GM23338 (cell line): ENCODE data around the gene NGEF. TPM values are rescaled to one million over a fixed set of nuclear protein-coding genes. Genes with fewer than 3 reads are reported as not detected.

Experiments used
- ATAC-seq: fragments of 200-7000 bp; cut with Tn5 transposase; 3 replicates; pipeline ENCODE4 v1.9.1; 2020
- DNase-seq: peaks from one replicate; pipeline ENCODE4 v3.0.0-alpha.2; 2015; ENCODE audit warnings: low spot score
- H2AFZ ChIP-seq: fragments of 200-600 bp; sonication (generic); 2 replicates; pipeline ENCODE4 v1.8.0; 2016; ENCODE audit warnings: antibody characterized with exemption, mild to moderate bottlenecking, moderate library complexity
- H3F3A ChIP-seq: fragments of 200-600 bp; sonication (generic); replicated peaks from 2 replicates; pipeline ENCODE4 v1.8.0; 2017; ENCODE audit warnings: antibody characterized with exemption, mixed run types, low read depth
- H3K27ac ChIP-seq: fragments of 200-600 bp; sonication (generic); 2 replicates; pipeline ENCODE4 v1.6.1; 2016; ENCODE audit warnings: low read depth
- H3K27me3 ChIP-seq: fragments of 200-600 bp; sonication (generic); 2 replicates; pipeline ENCODE4 v1.8.0; 2016; ENCODE audit warnings: mild to moderate bottlenecking, mixed run types, moderate library complexity; ENCODE audit not compliant: insufficient read depth
- H3K36me3 ChIP-seq: fragments of 200-600 bp; sonication (generic); 2 replicates; pipeline ENCODE4 v1.8.0; 2016; ENCODE audit warnings: mild to moderate bottlenecking; ENCODE audit not compliant: insufficient read depth
- H3K4me1 ChIP-seq: fragments of 200-600 bp; sonication (generic); 2 replicates; pipeline ENCODE4 v1.8.0; 2016; ENCODE audit warnings: mild to moderate bottlenecking, moderate library complexity; ENCODE audit not compliant: insufficient read depth
- H3K4me2 ChIP-seq: fragments of 200-600 bp; sonication (generic); 2 replicates; pipeline ENCODE4 v1.7.1; 2017; ENCODE audit warnings: mixed run types
- H3K4me3 ChIP-seq: fragments of 200-600 bp; sonication (generic); 2 replicates; pipeline ENCODE4 v1.6.1; 2016; ENCODE audit warnings: mixed run types
- H3K79me2 ChIP-seq: fragments of 200-600 bp; sonication (generic); replicated peaks from 2 replicates; pipeline ENCODE4 v1.8.0; 2017; ENCODE audit warnings: mild to moderate bottlenecking; ENCODE audit not compliant: insufficient read depth
- H3K9me2 ChIP-seq: fragments of 200-600 bp; sonication (generic); 2 replicates; pipeline ENCODE4 v1.8.0; 2017; ENCODE audit not compliant: insufficient read depth
- H4K20me1 ChIP-seq: fragments of 200-600 bp; sonication (generic); replicated peaks from 2 replicates; pipeline ENCODE4 v1.8.0; 2017; ENCODE audit warnings: mild to moderate bottlenecking; ENCODE audit not compliant: insufficient read depth
- H3K27ac Mint-ChIP-seq: 2 replicates; pipeline ENCODE4 v1.8.0; 2020; ENCODE audit warnings: inconsistent platforms, mild to moderate bottlenecking, moderate library complexity, mixed read lengths
- H3K27me3 Mint-ChIP-seq: 3 replicates; pipeline ENCODE4 v1.8.0; 2022; ENCODE audit warnings: low read depth, mild to moderate bottlenecking, moderate library complexity, mixed read lengths, inconsistent platforms; ENCODE audit not compliant: insufficient read depth, poor library complexity
- H3K36me3 Mint-ChIP-seq: 3 replicates; pipeline ENCODE4 v1.8.0; 2021; ENCODE audit warnings: low read depth, mild to moderate bottlenecking, inconsistent platforms, moderate library complexity, mixed read lengths
- H3K4me1 Mint-ChIP-seq: 3 replicates; pipeline ENCODE4 v1.8.0; 2020; ENCODE audit warnings: mild to moderate bottlenecking, inconsistent platforms, mixed read lengths
- H3K4me3 Mint-ChIP-seq: 3 replicates; pipeline ENCODE4 v1.8.0; 2021; ENCODE audit warnings: moderate library complexity, mild to moderate bottlenecking, inconsistent platforms, mixed read lengths
- H3K9me3 Mint-ChIP-seq: 3 replicates; pipeline ENCODE4 v1.8.0; 2020; ENCODE audit warnings: moderate library complexity, mild to moderate bottlenecking, inconsistent platforms, mixed read lengths
- CREB1 ChIP-seq: fragments of 250-450 bp; sonication (Bioruptor Pico); IDR thresholded peaks from 2 replicates; pipeline ENCODE4 v1.5.0; 2020; ENCODE audit warnings: low read depth, mild to moderate bottlenecking, moderate library complexity
- EZH2phosphoT487 ChIP-seq: fragments of 200-600 bp; sonication (generic); IDR thresholded peaks from one replicate; pipeline ENCODE4 v1.8.1; 2018; ENCODE audit warnings: antibody characterized with exemption; ENCODE audit not compliant: unreplicated experiment
- JUNB ChIP-seq: IDR thresholded peaks from one replicate; pipeline ENCODE4 v1.6.1; 2016; ENCODE audit warnings: antibody characterized with exemption; ENCODE audit not compliant: unreplicated experiment
- NANOG ChIP-seq: IDR thresholded peaks from 2 replicates; pipeline ENCODE4 v1.6.1; 2016; ENCODE audit warnings: antibody characterized with exemption, borderline replicate concordance
- STAT1 ChIP-seq: IDR thresholded peaks from one replicate; pipeline ENCODE4 v1.6.1; 2016; ENCODE audit warnings: antibody characterized with exemption; ENCODE audit not compliant: unreplicated experiment
- ZNF331 ChIP-seq: fragments of 250-450 bp; sonication (Bioruptor Pico); IDR thresholded peaks from 2 replicates; pipeline ENCODE4 v1.5.0; 2020; ENCODE audit warnings: low read depth, mild to moderate bottlenecking, moderate library complexity
- polyA plus RNA-seq: library from polyadenylated mRNA; unstranded; fragments of >200 nt; fragmentation: Nextera tagmentation; extraction: Ambion mirVana; gene quantifications from 2 replicates; pipeline ENCODE4 v1.2.1, GENCODE V29; 2016
- total RNA-seq: library from RNA; depleted of rRNA; stranded (reverse); fragments of >200 nt; shearing (Covaris generic); gene quantifications from 2 replicates; pipeline ENCODE4 v1.2.3, GENCODE V29; 2014
- TF ChIP-seq, protein P1 (sequence below): IDR thresholded peaks from 2 replicates; pipeline ENCODE4 v1.6.1; 2016; ENCODE audit warnings: antibody characterized with exemption
- TF ChIP-seq, protein P2 (sequence below): fragments of 250-450 bp; sonication (Bioruptor Pico); IDR thresholded peaks from 2 replicates; pipeline ENCODE4 v1.5.0; 2020; ENCODE audit warnings: mild to moderate bottlenecking, moderate library complexity
- TF ChIP-seq, protein P3 (sequence below): IDR thresholded peaks from one replicate; pipeline ENCODE4 v1.6.1; 2018; ENCODE audit warnings: antibody characterized with exemption; ENCODE audit not compliant: unreplicated experiment
- TF ChIP-seq, protein P4 (sequence below), 2 experiments: fragments of 200-600 bp in 1 of 2; sonication (generic) in 1 of 2; conservative IDR thresholded peaks; 2 replicates each; pipeline versions ENCODE4 v1.5.1 to v1.6.1; 2016 to 2017; ENCODE audit warnings: antibody characterized with exemption in 2 of 2, low read depth in 2 of 2, mild to moderate bottlenecking in 2 of 2, moderate library complexity in 1 of 2

The NGEF gene
- total and polyA plus RNA-seq, 2 experiments from 2014 or later = 1.8 to 5.4 TPM

DNA sequence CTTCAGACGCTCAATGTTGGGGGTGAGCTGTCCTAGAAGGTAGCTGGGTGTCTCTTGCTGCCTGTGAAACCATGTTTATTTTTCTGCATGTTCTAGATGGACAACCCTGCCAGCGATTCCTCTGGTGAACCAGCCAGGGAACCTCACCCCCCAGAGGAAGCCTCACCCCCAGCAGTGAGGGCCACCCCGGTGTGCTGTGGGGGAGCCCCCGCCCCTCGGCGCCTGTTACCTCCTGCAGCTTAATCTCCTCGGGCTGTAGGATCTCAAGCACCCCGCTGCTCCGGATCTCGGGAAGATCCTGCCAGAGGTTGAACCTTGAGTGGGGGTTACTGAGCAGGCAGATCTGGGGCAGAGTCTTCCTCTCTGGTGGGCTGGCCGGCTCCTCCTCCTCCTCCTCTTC, 93.0 kb downstream of the NGEF start:
- Histone ChIP-seq H3K9me2 (no peaks in the 10 kb centered on the region), H3K79me2 (no peaks in the 10 kb centered on the region), H3K27me3 (peaks cover 8% of the 10 kb centered on the region), H3K36me3 (no peaks in the 10 kb centered on the region), H4K20me1 (no peaks in the 10 kb centered on the region), H3K4me2 (no peak overlapping the region), H3K27ac (no peak overlapping the region), H3K4me3 (no peak overlapping the region), H2AFZ (no peak overlapping the region), H3K4me1 (peaks cover 2% of the 10 kb centered on the region; the same call in 1 of the 2 replicates), H3F3A (no peaks in the 10 kb centered on the region)
- TF ChIP-seq NANOG (no peak), ZNF331 (CRISPR knock-in tag) (no peak), STAT1 (no peak), EZH2phosphoT487 (no peak), CREB1 (CRISPR knock-in tag) (no peak), JUNB (no peak)
- TF ChIP-seq, protein P1, sequence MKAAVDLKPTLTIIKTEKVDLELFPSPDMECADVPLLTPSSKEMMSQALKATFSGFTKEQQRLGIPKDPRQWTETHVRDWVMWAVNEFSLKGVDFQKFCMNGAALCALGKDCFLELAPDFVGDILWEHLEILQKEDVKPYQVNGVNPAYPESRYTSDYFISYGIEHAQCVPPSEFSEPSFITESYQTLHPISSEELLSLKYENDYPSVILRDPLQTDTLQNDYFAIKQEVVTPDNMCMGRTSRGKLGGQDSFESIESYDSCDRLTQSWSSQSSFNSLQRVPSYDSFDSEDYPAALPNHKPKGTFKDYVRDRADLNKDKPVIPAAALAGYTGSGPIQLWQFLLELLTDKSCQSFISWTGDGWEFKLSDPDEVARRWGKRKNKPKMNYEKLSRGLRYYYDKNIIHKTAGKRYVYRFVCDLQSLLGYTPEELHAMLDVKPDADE = no peak
- TF ChIP-seq, protein P2, sequence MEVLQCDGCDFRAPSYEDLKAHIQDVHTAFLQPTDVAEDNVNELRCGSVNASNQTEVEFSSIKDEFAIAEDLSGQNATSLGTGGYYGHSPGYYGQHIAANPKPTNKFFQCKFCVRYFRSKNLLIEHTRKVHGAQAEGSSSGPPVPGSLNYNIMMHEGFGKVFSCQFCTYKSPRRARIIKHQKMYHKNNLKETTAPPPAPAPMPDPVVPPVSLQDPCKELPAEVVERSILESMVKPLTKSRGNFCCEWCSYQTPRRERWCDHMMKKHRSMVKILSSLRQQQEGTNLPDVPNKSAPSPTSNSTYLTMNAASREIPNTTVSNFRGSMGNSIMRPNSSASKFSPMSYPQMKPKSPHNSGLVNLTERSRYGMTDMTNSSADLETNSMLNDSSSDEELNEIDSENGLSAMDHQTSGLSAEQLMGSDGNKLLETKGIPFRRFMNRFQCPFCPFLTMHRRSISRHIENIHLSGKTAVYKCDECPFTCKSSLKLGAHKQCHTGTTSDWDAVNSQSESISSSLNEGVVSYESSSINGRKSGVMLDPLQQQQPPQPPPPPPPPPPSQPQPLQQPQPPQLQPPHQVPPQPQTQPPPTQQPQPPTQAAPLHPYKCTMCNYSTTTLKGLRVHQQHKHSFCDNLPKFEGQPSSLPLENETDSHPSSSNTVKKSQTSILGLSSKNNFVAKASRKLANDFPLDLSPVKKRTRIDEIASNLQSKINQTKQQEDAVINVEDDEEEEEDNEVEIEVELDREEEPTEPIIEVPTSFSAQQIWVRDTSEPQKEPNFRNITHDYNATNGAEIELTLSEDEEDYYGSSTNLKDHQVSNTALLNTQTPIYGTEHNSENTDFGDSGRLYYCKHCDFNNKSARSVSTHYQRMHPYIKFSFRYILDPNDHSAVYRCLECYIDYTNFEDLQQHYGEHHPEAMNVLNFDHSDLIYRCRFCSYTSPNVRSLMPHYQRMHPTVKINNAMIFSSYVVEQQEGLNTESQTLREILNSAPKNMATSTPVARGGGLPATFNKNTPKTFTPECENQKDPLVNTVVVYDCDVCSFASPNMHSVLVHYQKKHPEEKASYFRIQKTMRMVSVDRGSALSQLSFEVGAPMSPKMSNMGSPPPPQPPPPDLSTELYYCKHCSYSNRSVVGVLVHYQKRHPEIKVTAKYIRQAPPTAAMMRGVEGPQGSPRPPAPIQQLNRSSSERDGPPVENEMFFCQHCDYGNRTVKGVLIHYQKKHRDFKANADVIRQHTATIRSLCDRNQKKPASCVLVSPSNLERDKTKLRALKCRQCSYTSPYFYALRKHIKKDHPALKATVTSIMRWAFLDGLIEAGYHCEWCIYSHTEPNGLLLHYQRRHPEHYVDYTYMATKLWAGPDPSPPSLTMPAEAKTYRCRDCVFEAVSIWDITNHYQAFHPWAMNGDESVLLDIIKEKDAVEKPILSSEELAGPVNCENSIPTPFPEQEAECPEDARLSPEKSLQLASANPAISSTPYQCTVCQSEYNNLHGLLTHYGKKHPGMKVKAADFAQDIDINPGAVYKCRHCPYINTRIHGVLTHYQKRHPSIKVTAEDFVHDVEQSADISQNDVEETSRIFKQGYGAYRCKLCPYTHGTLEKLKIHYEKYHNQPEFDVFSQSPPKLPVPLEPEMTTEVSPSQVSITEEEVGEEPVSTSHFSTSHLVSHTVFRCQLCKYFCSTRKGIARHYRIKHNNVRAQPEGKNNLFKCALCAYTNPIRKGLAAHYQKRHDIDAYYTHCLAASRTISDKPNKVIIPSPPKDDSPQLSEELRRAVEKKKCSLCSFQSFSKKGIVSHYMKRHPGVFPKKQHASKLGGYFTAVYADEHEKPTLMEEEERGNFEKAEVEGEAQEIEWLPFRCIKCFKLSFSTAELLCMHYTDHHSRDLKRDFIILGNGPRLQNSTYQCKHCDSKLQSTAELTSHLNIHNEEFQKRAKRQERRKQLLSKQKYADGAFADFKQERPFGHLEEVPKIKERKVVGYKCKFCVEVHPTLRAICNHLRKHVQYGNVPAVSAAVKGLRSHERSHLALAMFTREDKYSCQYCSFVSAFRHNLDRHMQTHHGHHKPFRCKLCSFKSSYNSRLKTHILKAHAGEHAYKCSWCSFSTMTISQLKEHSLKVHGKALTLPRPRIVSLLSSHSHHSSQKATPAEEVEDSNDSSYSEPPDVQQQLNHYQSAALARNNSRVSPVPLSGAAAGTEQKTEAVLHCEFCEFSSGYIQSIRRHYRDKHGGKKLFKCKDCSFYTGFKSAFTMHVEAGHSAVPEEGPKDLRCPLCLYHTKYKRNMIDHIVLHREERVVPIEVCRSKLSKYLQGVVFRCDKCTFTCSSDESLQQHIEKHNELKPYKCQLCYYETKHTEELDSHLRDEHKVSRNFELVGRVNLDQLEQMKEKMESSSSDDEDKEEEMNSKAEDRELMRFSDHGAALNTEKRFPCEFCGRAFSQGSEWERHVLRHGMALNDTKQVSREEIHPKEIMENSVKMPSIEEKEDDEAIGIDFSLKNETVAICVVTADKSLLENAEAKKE = no peak
- TF ChIP-seq, protein P3, sequence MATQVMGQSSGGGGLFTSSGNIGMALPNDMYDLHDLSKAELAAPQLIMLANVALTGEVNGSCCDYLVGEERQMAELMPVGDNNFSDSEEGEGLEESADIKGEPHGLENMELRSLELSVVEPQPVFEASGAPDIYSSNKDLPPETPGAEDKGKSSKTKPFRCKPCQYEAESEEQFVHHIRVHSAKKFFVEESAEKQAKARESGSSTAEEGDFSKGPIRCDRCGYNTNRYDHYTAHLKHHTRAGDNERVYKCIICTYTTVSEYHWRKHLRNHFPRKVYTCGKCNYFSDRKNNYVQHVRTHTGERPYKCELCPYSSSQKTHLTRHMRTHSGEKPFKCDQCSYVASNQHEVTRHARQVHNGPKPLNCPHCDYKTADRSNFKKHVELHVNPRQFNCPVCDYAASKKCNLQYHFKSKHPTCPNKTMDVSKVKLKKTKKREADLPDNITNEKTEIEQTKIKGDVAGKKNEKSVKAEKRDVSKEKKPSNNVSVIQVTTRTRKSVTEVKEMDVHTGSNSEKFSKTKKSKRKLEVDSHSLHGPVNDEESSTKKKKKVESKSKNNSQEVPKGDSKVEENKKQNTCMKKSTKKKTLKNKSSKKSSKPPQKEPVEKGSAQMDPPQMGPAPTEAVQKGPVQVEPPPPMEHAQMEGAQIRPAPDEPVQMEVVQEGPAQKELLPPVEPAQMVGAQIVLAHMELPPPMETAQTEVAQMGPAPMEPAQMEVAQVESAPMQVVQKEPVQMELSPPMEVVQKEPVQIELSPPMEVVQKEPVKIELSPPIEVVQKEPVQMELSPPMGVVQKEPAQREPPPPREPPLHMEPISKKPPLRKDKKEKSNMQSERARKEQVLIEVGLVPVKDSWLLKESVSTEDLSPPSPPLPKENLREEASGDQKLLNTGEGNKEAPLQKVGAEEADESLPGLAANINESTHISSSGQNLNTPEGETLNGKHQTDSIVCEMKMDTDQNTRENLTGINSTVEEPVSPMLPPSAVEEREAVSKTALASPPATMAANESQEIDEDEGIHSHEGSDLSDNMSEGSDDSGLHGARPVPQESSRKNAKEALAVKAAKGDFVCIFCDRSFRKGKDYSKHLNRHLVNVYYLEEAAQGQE = no peak
- TF ChIP-seq, protein P4, sequence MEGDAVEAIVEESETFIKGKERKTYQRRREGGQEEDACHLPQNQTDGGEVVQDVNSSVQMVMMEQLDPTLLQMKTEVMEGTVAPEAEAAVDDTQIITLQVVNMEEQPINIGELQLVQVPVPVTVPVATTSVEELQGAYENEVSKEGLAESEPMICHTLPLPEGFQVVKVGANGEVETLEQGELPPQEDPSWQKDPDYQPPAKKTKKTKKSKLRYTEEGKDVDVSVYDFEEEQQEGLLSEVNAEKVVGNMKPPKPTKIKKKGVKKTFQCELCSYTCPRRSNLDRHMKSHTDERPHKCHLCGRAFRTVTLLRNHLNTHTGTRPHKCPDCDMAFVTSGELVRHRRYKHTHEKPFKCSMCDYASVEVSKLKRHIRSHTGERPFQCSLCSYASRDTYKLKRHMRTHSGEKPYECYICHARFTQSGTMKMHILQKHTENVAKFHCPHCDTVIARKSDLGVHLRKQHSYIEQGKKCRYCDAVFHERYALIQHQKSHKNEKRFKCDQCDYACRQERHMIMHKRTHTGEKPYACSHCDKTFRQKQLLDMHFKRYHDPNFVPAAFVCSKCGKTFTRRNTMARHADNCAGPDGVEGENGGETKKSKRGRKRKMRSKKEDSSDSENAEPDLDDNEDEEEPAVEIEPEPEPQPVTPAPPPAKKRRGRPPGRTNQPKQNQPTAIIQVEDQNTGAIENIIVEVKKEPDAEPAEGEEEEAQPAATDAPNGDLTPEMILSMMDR (conservative IDR thresholded peaks at IDR 0.05; ENCODE audit: low read depth in 2 of 2) = no peak
- Mint-ChIP-seq H3K27ac (no peak overlapping the region), H3K9me3 (peaks cover under 1% of the 10 kb centered on the region; the same call in 1 of the 3 replicates), H3K4me3 (no peak overlapping the region), H3K27me3 (peaks cover 4% of the 10 kb centered on the region), H3K36me3 (no peaks in the 10 kb centered on the region), H3K4me1 (peaks cover 4% of the 10 kb centered on the region)
- ATAC-seq (no peak), DNase-seq (no peak)
